Brain pericyte (primary cell): ENCODE data around the gene PSMC5.
"Not testable (repeated sequence)": the region's sequence is repeated elsewhere in the genome, so short reads cannot be mapped to it uniquely, and the experiment has no call there.

Experiments used
- DNase-seq: peaks from one replicate; pipeline ENCODE4 v3.0.0-alpha.2; 2012; ENCODE audit warnings: low read depth, low spot score

The PSMC5 gene

DNA sequence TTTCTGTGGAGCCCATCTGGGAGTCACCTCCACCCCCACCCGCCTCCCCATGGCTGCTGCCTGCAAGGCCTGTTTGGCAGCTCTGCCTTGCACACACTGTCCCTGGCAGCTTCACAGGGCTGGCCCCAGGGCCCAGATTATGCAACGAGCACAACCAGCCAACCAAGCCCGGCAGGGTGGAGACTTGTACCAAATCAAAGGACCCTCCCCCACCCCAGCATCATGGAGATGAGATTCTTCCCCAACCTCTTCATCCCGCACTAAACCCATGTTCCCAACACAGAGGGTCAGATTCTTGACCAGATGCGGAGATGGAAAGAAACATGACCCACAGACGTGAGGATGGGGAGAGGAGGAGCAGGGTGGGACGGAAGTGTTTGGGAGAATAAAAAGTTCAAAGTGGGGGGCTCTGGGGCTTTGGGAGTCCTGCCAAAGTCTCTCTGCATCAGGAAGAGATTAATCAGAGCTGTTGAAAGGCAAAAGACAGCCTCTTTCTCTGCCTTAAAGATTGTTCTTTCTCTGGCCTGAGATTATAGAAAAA is 11.5 kb downstream of the PSMC5 start:
- no peak for DNase-seq

DNA sequence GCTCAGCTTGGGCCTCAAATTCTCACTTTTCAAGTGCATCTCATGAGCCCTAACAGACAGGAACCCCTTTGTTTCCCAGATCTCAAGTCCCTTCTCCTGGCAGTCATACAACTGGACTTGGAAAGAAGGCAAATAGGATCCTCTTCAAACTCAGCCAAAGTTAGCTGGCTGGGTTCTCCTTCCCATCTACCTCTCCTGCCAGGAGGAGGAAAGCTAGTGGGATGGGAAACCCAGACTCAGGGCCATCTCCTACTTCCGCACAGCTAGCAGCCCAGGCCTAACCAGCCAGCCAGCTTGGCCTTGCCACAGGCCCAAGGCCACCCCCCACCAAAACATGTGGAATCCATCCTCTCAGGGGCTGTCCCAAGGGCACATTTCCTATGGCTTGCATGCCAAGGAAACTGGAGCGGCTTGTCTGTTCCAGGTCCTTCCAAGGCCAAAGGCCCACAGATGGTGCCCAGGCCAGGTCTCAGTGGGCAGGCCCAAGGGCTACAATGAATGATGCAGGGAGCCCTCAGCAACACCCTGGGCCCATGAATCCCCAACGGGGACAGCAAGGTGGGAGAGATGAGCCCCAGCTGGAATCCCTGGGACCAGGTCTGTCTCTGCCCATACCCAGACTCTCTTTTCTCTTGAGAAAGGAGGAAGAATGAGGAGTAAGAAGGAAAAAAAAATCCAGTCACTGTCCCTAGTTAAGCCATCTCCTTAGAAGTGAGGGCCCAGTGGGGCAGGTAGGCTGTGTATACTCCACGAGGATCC is 13.5 kb downstream of the PSMC5 start:
- no peak for DNase-seq

DNA sequence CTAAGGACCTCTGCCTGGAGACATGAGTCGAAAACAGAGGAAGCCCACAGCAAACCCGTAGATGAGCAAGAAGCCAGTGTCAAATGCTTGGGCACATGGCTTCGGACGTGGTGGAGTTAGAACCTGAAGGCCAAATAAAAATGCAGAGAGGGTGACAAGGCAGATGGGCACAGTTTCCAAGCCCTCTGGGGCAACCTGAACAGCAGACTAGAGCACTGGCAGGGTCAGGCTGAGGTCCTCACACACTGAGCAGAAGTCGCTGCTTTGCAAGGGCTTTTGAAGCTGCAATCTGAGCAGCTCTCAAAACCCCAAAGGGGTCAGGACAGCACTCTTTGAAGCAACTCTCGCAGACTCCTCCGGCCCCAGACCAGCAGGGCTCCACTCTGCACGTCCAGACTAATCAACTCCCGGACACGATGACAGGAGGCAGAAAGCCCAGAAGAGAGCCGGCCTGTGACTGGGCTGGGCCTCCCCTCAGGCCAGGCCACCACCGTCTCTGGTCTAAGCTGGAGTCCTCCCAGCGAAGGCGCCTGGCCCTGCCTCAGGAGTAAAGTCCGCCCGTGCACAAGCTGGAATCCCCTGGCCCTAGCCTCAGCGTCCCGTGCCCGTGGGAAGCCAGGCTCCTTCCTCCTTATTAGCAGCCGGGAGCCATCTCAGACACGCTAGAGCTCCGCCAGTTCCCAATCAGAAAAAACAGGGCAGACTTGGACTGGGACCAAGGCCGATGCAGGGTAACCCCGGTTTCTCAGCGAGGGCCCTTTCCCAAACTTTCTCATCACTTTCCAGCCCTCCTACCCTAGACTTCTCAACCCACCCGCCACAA is 14.3 kb downstream of the PSMC5 start:
- DNase-seq: no peak

DNA sequence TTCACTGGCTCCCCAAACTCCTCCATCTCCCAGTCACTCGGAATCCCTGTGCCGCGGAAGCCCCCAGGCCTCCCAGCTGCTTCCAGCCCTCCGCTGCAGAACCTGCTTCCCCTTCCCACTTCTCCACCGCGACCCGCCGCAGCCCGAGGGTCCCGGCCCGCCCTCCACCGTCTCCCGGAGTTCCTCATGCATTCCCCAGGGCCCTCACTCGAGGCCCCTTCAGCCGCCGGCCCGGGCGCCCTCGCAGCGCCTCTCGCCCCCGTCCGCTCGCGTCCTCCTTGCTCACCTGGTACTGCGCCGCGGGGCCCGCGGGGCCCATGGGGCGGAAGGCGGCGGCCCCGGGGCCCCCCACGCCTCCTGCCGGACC is 14.9 kb downstream of the PSMC5 start:
- DNase-seq: no peak

DNA sequence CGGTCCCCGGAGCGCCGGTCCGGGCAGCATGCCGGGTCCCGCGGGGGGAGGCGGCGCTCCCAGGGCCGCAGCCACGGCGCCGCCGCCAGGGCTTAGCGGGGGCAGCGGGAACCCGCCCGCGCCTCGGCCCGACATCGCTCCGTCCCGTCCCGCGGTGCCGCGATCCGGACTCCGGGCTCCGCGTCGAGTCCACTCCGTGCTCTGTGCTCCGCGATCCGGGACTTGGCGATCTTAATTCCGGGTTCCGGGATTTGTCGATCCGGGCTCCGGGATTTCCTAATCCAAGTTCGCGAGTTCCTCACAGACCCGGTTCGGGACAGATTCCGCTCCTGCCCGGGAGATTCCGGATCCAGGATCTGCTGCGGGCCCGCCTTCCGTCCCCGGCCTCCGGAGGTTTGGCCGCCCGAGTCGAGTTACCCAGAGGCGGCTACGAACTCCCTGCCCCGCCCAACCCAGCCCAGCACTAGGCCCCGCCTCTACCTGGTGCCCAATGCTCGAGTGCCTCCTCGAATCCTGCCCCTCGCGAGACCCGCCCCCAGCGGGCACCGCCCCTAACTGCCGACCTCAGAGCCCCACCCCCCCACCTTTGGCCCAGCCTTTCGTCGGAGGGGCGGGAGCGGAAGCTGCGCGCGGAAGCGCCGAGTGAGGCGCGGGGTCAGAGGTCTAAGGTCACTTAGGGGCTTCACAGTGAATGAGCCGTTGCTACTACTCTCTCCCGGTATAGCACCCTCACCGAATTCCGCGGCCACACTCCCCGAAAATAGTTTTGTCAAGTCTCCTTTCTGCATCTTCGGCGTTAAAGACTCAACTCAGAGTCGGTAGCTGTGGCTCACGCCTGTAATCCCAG is 15.5 kb downstream of the PSMC5 start, which contains the start of gene SMARCD2:
TSS of gene SMARCD2 (minus strand) at position 146 of the 847 bp plus-strand sequence. CDS start at position 135, 11 bp downstream.
- peak; percentile 97 for DNase-seq

DNA sequence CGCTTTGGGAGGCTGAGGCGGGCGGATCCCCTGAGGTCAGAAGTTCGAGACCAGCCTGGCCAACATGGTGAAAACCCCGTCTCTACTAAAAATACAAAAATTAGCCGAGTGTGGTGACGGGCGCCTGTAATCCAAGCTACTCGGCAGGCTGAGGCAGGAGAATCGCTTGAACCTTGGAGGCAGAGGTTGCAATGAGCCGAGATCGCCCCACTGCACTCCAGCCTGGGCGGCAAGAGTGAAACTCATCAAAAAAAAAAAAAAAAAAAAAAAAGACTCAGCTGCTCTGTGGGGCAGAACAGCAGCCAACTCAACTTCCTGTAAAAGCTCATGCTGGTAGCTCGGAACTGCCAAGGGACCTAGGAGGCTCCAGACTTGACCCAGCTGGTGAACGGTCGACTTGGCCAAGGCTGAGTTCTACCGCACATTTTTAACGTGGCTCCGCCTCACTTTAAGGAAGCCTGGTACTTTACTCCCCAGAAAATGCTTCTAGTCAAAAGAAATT is 16.2 kb downstream of the PSMC5 start:
- DNase-seq: not testable (repeated sequence)

DNA sequence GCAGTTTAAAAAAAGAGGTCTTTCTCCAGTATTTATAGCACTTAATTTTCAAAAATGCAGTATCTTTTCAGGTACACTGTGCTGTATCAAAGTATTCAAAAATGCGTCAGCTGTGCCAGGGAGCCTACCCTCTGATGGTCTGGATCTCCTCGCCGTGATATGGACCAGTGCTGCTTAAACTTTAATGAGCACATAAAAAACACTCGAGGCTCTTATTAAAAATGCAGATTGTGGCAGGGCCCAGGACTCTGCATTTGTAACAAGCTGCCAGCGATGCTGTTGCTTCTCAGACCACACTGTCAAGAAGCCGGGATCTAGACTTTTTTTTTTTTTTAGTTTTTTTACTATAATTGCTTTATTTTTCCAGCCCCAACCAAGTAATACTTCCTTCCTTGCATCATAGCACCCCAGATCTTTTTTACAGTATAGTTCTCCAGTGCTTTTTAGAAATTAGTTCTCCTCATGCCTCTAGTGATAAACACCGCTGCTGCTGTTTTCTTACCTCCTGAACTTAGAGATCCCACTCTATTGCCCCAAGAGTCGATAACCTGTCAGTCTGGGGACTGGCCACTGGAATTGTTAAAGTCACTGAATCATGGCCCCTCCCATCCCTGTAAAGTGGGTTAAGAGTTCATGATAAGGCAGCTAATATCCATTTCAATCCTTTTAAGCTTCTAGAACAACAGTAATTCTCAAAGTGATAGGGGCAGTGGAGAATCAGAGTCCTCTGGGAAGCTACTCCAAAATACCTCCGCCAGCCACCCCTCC is 16.9 kb downstream of the PSMC5 start:
- DNase-seq: no peak

DNA sequence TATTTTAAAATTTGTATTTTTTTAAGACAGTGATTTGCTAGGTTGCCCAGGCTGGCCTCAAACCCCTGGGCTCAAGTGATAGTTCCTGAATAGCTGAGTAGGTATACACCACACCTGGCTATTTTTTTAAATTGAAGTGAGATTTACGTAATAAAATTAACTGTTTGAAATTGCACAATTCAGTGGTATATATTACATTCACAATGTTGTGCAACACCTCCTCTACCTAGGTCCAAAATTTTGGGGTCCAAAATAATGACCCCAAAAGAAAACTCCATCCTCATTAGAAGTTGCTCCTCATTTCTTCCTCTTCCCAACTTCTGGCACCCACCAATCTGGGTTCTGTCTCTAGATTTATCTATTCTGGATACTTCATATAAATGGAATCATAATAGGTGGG is 18.3 kb downstream of the PSMC5 start:
- no peak for DNase-seq

DNA sequence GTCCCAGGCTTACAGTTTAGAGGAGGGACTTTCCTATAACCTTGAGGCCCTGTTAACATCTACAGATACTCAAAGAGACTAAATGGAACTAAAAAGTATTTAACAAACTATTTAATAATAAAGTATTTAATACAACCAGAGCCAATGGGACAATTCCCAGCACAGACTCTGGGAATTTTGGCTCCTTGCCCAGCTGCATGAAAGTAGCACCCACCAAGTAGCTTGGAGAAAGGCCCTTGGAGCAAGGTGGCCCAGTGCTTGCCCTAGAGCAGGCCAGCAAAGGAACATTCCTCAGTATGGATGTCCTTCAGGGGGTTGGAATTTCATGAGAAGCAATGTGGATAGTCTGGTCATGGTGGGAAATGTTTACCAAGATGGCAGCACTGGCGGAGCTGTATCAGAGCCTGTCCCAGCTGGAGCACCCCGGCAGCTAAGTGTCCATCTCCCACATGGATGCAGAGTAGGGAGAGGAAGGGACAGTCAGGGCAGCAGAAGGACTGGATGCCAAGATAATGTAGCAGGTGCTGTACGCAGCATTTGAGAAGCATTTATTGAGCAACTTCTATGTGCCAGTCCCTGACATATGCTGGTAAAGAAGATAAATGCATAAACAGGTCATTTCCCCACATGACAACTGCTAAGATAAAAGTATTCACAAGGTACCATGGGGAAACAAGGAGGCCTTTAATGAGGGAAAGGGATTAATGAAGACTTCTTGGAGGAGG is 20.5 kb downstream of the PSMC5 start:
- DNase-seq: no peak

DNA sequence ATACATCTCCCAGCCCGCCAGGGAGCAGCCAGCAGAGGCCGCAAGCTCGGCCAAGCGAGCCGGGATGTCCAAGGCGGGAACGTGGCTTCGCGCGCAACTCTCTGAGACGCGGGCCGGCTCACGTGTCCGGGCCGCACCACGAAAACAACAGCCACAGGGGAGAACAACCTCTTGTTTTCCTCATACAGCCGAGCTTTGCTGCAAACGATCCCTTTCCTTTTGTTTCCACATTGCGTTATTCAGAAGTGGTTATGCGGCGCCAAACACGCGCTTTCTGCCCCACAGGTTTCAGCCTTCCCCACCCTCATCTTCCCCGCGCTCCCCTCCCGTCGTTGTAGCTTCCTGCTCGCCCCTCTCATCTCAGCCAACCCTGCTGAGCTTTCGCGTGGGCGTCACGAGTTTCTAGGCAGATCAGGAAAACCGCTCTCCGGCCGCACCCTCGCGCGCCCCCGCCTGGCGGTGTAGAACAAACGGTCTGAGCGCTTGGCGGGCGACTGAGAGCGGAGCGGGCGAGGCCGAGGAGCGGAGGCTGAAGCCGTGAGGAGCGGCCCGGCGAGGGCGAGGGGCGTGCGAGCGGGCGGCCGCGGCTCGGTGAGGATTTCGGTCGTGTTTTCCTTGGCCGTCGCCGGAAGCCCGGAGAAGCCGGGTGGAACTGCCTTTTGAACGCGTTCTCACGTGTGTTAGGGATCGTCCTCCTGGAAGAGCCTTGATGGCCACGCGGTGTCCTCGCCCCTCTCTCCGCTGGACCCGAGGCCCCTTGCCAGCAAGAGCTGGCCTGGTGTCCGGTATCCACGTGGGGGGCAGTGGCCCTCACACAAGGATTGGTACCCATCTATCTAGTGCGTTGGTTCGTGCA is 21.8 kb downstream of the PSMC5 start:
- DNase-seq: peak; percentile 67

DNA sequence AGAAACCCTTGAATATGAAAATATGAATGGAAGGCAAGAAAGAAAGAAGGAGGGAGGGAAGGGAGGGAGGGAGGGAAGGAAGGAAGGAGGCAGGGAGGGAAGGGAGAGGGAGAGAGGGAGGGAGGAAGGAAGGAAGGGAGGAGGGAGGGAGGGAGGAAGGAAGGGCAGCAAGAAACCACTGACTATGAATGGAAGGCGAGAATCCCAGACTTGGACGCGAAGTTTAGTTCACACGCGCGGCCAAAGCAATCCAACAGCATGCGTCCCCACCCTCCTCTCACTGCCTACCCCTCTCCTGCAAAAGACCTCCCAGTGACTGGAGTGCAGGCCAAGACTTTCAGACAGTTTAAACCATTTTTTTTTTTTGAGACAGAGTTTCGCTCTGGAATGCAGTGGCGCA is 23.2 kb downstream of the PSMC5 start:
- DNase-seq: no peak

DNA sequence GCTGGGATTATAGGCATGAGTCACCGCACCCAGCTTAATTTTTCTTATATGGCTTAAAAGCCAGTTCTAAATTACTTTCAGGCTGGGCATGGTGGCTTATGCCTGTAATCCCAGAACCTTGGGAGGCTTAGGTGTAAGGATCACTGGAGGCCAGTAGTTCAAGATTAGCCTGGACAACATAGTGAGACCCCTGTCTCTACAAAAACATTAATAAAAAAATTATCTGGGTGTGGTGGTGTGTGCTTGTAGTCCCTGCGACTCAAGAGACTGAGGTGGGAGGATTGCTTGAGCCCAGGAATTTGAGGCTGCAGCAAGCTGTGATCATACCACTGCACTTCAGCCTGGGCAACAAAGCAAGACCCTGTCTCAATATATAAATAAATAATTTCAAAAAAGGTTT is 26.0 kb downstream of the PSMC5 start:
- DNase-seq: no peak

DNA sequence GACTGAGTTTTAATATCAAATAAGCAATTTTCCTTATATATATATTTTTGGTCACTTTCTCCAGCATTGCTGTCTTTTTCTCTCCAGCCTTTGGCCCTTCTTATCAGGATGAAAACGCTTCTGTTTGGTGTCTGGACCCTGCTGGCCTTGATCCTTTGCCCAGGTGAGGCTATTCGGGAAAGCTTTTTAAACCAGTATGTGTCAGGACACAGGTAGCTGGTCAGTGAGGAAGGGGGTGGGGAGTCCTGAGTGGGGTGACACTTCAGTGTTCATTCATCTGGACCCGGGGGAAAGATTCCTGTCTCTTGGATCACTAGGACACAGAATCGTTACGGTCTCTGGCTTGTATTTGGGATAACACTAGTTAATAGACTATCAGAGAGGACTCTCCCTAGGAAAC is 27.5 kb downstream of the PSMC5 start:
- no peak for DNase-seq

DNA sequence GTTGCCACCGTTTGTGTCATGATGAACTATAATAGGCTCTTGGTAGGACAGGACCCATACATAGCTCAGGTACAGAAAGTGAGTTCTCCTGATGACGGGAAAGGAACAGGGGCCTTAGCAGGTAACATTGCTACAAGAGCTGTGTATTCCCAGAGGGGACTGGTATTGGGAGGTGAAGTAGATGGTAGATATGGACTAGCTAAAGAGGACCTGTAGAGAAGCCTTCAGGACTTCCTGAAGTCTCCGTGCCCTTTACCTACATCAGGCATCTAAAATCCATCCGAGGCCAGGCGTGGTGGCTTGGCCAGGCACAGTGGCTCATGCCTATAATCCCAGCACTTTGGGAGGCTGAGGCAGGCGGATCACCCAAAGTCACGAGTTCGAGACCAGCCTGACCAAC is 28.0 kb downstream of the PSMC5 start:
- DNase-seq: no peak

DNA sequence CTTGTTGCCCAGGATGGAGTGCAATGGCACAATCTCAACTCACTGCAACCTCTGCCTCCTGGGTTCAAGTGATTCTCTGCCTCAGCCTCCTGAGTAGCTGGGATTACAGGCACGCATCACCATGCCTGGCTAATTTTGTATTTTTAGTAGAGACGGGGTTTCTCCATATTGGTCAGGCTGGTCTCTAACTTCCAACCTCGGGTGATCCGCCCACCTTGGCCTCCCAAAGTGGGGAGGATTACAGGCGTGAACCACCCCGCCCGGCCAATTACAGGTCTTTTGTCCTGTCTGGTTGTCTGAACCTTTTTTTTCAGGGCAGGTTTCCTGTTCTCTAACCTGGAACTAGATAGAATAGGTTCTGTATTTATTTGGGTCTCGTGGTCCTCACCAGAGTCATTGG is 29.2 kb downstream of the PSMC5 start:
- DNase-seq: not testable (repeated sequence)

DNA sequence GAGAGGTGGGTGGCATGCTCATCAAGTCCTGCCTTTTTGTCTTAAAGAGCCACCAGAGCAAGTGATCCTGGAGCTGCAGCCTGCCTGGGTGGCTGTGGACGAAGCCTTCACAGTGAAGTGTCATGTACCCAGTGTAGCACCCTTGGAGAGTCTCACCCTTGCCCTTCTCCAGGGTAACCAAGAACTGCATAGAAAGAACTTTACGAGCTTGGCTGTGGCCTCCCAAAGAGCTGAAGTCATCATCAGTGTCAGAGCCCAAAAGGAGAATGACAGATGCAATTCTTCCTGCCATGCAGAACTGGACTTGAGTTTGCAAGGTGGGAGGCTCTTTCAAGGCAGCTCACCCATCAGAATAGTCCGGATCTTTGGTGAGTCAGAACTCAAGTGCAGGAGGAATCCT is 32.0 kb downstream of the PSMC5 start:
- DNase-seq: no peak

DNA sequence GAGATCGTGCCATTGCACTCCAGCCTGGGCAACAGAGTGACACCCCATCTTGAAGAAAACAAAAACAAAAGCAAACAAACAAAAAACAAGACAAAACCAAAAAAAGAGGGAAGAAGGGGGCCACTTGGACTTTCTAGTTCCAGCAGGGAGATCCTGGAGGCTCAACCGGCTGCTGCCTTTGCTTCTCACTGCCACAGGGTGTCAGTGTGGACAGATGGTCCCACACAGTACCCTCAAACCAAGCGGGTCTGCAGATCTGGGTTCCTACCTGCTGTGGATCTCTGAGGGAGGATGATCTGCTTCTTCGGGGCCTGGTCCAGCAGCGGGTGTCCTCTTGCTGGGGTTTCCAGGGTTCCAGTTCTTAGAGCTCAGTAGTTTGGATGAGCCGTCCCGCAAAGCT is 39.4 kb downstream of the PSMC5 start:
- not testable (repeated sequence) for DNase-seq

DNA sequence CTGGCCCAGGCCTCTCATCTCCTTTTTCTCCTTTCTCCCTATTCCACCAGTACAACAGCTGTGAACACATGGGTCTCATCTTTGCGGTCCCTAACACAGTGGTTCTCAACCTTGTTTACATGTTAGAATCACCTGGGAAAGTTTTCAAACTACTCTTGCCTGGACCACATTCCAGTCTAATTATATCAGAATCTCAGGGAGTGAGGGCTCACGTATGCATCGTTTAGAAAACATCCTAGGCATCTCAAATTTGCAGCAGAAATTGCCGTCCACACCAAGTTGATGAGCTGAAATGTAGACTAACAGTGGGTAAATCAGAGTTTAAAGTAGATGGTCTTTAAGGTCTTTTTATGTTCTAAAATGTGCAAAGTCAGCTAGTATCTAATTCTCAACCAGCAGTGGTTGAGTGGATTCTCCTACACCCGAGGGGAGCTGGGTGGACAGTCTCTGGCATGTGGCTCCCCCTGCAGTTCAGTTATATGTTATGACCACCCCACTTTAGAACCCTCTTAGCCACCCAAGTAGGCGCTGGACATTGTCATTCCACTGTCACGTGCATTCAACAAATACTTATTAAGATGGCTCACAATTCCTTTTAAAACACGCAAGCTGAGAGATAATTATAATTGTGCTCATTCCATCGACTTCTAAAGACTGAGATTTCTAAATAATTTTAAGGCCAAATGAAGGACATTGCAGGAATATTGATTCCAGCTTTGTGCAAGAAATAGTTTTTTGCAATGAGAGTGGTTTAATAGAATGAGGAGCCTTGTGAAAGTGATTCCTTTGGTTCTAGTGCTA is 42.5 kb downstream of the PSMC5 start:
- not testable (repeated sequence) for DNase-seq
